ENCODE results near the gene ADAM29. TPM values are rescaled to one million over a fixed set of nuclear protein-coding genes. Genes with fewer than 3 reads are reported as not detected.
"Not testable (repeated sequence)": the region's sequence is repeated elsewhere in the genome, so short reads cannot be mapped to it uniquely, and the experiment has no call there.

ADAM29 gene
- polyA plus RNA-seq, 4 donors: 0.01 TPM; not detected in 3

GRCh38 chr4:174946246-174946645 lies 28.1 kb downstream of the ADAM29 start:
- DNase-seq (ENCODE audit: low read depth in 4 of 4, low spot score in 3 of 4): no peak

DNA sequence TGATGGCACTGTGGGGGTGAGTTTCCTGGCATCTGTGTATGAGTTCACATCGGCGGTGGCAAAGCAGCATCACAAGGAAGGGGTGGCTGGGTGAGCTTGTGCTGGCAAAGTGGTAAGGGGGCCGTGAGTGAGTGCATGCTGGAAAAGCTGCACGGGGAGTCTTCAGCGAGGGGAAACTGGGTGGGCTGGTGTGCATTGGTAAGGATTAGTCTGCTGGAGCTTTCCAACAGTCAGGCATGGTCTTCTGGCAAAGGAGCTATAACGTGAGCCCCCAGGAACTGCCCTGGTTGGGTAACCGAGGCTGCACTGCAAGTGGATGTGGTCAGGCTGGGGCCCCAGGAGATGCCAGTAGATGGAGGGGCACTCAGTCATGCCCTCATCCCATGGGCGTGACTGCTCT lies 30.7 kb downstream of the ADAM29 start:
- no peak for DNase-seq (ENCODE audit: low read depth in 4 of 4, low spot score in 3 of 4)

DNA sequence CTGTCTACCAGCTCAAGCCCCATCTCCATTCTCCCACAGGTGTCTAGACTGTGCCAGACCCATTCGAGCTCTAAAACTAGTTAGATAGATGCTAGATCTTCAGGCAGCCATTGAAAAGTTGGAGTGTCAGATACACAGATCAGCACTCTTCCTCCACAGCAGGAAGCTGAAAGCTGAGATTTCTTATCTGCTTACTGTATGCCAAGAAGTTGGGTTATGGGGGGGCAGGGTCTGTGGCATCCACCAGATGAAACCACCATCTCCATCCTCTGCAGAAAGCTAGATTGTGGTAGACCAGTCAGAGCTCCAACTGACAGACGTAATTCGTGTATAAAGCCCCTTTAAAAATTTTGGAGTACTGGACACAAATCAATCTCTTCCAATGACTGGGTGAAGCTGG lies 54.8 kb downstream of the ADAM29 start:
- no peak for DNase-seq (ENCODE audit: low read depth in 4 of 4, low spot score in 3 of 4)

- DNase-seq (ENCODE audit: low read depth in 4 of 4, low spot score in 3 of 4): no peak
Observed at GRCh38 chr4:174973336-174973735, 55.2 kb downstream of the ADAM29 start.

DNA sequence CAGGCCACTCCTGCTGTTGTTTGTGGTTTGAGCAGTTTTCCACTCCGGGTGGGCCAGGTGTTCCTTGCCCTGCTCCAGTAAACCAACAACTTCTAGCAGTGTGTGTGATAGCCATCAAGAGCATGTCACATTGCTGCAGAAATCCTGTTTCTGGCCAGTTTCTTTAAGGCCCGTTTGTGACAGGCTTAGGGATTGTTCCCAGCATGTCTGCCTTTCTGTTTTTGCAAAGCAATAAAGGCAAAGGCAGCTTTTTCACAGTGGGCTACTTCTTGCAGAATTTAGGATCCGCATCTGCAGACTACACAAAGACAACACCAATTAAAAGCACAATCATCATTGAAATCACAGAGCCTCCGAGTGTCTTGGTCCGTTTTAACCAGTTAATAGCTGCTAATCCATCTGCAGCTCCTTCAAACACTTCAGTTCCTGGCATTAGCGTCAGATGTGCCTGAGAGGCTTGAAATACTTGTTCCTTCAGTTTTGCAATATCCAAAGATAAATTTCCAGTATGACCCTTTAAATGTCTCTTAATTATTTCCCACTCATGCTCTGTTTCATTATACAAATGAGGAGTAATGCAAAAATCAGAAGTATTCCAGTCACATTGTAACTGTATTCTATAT lies 65.1 kb downstream of the ADAM29 start:
- no peak for DNase-seq (ENCODE audit: low read depth in 4 of 4, low spot score in 3 of 4)

DNA sequence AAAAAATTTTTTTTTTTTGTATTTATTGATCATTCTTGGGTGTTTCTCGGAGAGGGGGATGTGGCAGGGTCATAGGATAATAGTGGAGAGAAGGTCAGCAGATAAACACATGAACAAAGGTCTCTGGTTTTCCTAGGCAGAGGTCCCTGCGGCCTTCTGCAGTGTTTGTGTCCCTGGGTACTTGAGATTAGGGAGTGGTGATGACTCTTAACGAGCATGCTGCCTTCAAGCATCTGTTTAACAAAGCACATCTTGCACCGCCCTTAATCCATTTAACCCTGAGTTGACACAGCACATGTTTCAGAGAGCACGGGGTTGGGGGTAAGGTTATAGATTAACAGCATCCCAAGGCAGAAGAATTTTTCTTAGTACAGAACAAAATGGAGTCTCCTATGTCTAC lies 65.7 kb downstream of the ADAM29 start:
- not testable (repeated sequence) for DNase-seq (ENCODE audit: low read depth in 4 of 4, low spot score in 3 of 4)

DNA sequence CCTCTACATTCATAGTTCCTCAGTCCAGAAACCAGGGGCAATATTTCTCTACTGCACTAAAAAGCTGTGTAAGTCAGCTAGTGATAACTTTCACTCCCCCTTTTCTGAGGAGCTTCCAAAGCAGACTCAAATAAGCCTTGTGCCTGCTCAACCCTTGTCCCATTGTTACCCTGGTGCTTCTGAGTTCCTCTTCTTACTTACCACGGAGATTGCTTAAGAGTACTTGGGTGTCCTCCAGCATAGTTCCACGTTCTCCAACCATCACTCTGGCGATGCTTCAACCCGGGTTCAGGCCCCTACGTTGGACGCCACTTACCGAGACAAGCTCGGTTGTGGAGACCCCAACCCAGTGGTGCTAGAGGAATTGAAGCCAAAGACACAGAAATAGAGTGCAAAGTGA lies 71.6 kb downstream of the ADAM29 start:
- DNase-seq (ENCODE audit: low read depth in 4 of 4, low spot score in 3 of 4): no peak

- no peak for DNase-seq (ENCODE audit: low read depth in 4 of 4, low spot score in 3 of 4)
Observed at GRCh38 chr4:174993916-174994315, 75.8 kb downstream of the ADAM29 start.

DNA sequence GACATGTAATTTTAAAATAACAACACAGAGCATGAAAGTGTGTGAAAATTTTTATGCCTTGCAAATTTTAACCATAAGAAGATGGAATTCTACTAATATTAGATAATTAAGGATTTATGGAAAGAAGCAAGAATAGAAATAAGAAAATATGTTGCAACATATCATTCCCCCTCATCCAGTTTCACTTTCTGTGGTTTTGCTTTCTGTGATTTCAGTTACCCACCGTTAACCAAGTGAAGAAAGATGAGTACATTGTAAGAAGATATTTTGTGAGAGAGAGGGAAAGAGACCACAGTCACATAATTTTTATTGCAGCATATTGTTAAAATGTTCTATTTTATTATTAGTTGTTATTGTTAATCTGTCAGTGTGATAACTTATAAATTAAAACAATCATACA lies 77.9 kb downstream of the ADAM29 start:
- no peak for DNase-seq (ENCODE audit: low read depth in 4 of 4, low spot score in 3 of 4)

DNA sequence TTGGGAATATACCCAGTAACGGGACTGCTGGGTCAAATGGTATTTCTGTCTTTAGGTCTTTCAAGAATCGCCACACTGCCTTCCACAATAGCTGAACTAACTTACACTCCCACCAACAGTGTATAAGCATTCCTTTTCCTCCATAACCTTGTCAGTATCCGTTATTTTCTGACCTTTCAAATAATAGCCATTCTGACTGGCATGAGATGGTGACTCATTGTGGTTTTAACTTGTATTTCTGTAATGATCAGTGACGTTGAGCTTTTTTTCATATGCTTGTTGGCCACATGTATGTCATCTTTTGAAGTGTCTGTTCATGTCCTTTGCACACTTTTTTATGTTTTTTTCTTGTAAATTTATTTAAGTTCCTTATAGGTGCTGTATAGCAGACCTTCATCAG lies 81.2 kb downstream of the ADAM29 start:
- no peak for DNase-seq (ENCODE audit: low read depth in 4 of 4, low spot score in 3 of 4)

DNA sequence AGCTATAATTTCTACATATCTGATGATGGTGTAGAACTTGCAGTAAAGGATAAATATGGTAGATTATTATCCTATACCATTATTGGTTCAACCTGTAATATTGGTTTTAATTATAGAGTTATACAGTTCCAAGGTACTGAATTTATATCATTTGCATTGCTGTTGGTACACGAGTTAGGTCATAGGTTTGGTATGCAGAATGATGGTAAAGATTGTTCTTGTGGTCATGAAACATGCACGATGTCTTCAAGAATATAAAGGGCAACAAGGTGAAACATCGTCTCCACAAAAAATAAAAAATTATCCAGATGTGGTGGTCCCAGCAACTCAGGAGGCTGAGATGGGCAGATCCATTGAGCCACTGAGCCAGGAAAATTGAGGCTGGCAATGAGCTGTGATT lies 99.6 kb downstream of the ADAM29 start:
- no peak for DNase-seq (ENCODE audit: low read depth in 4 of 4, low spot score in 3 of 4)

- not testable (repeated sequence) for DNase-seq (ENCODE audit: low read depth in 4 of 4, low spot score in 3 of 4)
Observed at GRCh38 chr4:175019447-175019846, 101.3 kb downstream of the ADAM29 start.

Other genes with a start within 250 kb of the ADAM29 start
- under 1 TPM in 3 of 4 donors, not detected in 1; 0.03 to 0.06 (median 0.04) TPM for gene GLRA3, start 89.1 kb upstream of the ADAM29 start, polyA plus RNA-seq (ENCODE audit: insufficient read length in 4 of 4)

All from right renal pelvis (tissue), 4 donors.